Glutamatergic neuron (in vitro differentiated cells): ENCODE data around the gene ACTL7B. TPM values are rescaled to one million over a fixed set of nuclear protein-coding genes. Genes with fewer than 3 reads are reported as not detected.

Experiments
- DNase-seq: peaks from one replicate; pipeline ENCODE4 v3.0.0; 2022
- H3K27ac Mint-ChIP-seq: one replicate; pipeline ENCODE4 v1.8.0; 2020; ENCODE audit warnings: mild to moderate bottlenecking, mixed read lengths, inconsistent platforms; ENCODE audit not compliant: unreplicated experiment
- H3K27me3 Mint-ChIP-seq: one replicate; pipeline ENCODE4 v1.8.0; 2020; ENCODE audit warnings: mild to moderate bottlenecking, moderate library complexity, mixed read lengths, inconsistent platforms; ENCODE audit not compliant: unreplicated experiment
- H3K36me3 Mint-ChIP-seq: one replicate; pipeline ENCODE4 v1.8.0; 2020; ENCODE audit warnings: mild to moderate bottlenecking, mixed read lengths, inconsistent platforms; ENCODE audit not compliant: unreplicated experiment
- H3K4me1 Mint-ChIP-seq: one replicate; pipeline ENCODE4 v1.8.0; 2020; ENCODE audit warnings: mild to moderate bottlenecking, low read depth, mixed read lengths, inconsistent platforms; ENCODE audit not compliant: unreplicated experiment
- H3K4me3 Mint-ChIP-seq: one replicate; pipeline ENCODE4 v1.8.0; 2020; ENCODE audit warnings: mild to moderate bottlenecking, mixed read lengths, inconsistent platforms; ENCODE audit not compliant: unreplicated experiment
- H3K9me3 Mint-ChIP-seq: one replicate; pipeline ENCODE4 v1.8.0; 2020; ENCODE audit warnings: mild to moderate bottlenecking, moderate library complexity, mixed read lengths, inconsistent platforms; ENCODE audit not compliant: unreplicated experiment
- total RNA-seq: library from RNA; stranded (reverse); fragmentation: NEBNext Ultra II Directional; extraction: Animal tissue kit (Norgen Biotek cat#: 25700); gene quantifications from one replicate; pipeline ENCODE4 v1.2.1, GENCODE V29; 2021; ENCODE audit not compliant: unreplicated experiment
- TF ChIP-seq, protein P1 (sequence below): fragments of 200-600 bp; sonication (generic); IDR thresholded peaks from one replicate; pipeline ENCODE4 v1.5.0; 2021; ENCODE audit not compliant: partially characterized antibody, unreplicated experiment

The ACTL7B gene
- total RNA-seq, 1 donor from 2014 or later: not detected

DNA sequence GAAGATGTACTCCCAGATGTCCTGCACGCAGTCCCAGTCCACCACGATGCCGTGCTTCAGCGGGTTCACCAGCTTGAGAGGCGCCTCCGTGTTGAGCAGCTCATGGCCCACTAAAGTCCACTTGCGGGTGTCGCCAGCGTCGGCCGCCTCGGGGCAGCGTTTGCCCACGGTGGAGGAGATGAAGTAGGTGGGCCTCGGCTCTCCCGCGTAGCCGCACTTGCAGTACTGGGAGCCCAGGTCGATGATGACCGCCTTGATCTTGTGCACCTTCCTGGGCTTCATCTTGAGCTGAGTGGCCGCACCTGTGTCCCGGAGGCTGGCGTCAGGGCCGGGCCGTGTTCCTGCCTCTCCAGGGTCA lies 278 bp downstream of the ACTL7B start:
- no peak for DNase-seq
- TF ChIP-seq, protein P1, sequence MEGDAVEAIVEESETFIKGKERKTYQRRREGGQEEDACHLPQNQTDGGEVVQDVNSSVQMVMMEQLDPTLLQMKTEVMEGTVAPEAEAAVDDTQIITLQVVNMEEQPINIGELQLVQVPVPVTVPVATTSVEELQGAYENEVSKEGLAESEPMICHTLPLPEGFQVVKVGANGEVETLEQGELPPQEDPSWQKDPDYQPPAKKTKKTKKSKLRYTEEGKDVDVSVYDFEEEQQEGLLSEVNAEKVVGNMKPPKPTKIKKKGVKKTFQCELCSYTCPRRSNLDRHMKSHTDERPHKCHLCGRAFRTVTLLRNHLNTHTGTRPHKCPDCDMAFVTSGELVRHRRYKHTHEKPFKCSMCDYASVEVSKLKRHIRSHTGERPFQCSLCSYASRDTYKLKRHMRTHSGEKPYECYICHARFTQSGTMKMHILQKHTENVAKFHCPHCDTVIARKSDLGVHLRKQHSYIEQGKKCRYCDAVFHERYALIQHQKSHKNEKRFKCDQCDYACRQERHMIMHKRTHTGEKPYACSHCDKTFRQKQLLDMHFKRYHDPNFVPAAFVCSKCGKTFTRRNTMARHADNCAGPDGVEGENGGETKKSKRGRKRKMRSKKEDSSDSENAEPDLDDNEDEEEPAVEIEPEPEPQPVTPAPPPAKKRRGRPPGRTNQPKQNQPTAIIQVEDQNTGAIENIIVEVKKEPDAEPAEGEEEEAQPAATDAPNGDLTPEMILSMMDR: no peak
- Mint-ChIP-seq H3K9me3 (no peaks in the 10 kb centered on the region), H3K27ac (no peak overlapping the region), H3K27me3 (no peaks in the 10 kb centered on the region), H3K4me3 (no peak overlapping the region), H3K36me3 (no peaks in the 10 kb centered on the region), H3K4me1 (no peaks in the 10 kb centered on the region)

DNA sequence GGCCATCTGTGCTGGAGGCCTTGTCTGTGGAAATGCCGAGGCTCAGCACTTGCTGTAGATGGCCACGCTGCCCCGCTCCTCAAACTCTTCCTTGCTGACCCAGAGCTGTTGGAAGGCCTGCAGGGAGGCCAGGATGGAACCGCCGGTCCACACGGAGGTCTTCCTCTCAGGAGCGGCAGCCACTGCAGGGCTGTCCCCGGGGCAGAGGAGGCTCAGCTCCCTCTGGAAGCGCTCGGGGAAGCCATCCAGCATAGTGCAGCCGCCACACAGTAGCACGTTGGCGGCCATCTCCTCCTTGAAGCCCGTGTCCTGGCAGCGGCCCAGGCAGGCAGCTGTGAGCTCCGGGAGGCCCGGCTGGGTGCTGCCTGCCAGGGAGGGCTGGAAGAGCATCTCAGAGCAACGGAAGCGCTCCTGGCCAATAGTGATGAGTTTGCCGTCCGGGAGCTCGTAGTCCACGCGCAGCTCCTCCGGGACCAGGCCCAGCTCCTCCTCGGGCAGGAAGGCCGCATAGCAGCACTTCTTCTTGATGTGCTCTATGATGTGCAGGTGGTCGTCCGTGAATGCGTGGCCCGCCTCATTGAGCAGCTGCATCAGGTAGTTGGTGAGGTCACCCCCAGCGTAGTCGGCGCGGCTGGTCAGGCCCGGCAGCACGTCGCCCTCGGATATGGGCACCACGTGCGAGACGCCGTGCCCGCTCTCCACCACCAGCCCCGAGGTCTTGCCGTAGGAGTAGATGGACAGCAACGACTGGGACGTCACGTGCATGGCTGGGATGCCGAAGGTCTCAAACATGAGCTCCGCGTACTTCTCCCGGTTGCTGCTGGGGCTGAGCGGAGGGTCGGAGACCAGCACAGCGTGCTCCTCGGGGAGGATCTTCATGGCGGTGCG lies 901 bp downstream of the ACTL7B start:
- Mint-ChIP-seq H3K27me3 (no peaks in the 10 kb centered on the region), H3K9me3 (no peaks in the 10 kb centered on the region), H3K27ac (no peak overlapping the region), H3K4me1 (no peaks in the 10 kb centered on the region), H3K36me3 (no peaks in the 10 kb centered on the region), H3K4me3 (no peak overlapping the region)
- DNase-seq: no peak
- TF ChIP-seq, protein P1: no peak

DNA sequence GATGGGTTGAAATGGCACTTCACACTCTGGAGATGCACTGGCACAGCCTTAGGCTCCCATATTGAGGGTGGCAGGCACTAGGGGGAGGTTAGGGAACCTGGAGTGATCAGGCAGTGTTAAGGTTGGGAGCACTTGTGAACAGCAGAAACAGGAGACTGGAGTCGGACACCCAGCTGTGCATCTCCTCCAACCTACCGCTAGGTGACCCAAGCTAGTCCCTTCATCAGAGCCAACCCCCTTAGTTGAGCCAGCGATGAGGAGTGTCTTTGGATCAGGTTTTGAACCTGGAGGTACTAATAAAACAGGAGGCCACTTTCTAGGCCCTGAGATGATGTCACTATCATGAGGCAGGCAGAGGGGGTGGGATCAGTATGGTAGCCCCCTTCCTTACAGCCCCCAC lies 1.7 kb downstream of the ACTL7B start:
- Mint-ChIP-seq H3K9me3 (no peaks in the 10 kb centered on the region), H3K27ac (no peak overlapping the region), H3K4me3 (no peak overlapping the region), H3K4me1 (no peaks in the 10 kb centered on the region), H3K27me3 (no peaks in the 10 kb centered on the region), H3K36me3 (no peaks in the 10 kb centered on the region)
- DNase-seq: no peak
- TF ChIP-seq, protein P1: no peak

DNA sequence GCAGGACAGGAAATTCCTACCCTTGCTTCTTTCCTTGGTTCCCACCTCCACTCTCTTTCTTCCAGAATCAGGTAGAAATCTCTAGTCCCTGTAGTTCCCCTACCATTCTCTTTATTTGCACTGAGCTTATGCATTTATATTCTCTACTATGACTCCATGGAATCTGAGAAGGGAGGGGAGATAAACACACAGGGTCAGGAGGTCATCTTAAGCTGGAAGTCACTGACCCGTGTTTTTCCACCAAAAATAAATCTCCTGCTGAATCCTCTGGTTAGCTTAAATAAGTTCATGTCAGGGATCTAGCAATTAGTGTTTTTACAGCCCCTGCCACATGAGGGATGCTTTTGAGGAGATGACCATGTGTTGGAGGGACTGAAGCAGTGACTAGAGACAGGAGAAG lies 3.7 kb downstream of the ACTL7B start:
- TF ChIP-seq, protein P1: no peak
- no peaks in the 10 kb centered on the region for H3K4me1 Mint-ChIP-seq
- H3K9me3 Mint-ChIP-seq: no peaks in the 10 kb centered on the region
- DNase-seq: no peak
- no peaks in the 10 kb centered on the region for H3K27me3 Mint-ChIP-seq
- H3K4me3 Mint-ChIP-seq: no peak overlapping the region
- H3K27ac Mint-ChIP-seq: no peak overlapping the region
- H3K36me3 Mint-ChIP-seq: no peaks in the 10 kb centered on the region

DNA sequence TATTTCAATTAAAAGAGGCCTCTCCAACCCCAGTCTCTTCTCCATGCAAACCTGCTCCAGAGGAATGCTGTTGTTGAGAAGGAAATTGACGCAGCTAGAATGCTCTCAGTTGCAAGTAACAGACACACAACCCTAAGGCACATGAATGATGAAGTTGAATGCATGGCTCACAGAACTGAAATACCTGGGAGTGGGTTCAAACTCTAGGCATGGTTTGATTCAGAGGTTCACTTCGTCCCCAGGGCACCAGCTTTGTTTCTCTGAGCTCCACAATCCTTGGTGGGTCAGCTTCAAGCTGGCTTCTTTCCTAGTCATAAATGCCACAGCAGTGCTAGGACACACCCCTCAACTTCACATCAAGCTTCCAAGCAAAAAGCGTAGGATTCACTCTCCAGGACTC lies 4.6 kb downstream of the ACTL7B start:
- Mint-ChIP-seq H3K4me3 (no peak overlapping the region), H3K36me3 (no peaks in the 10 kb centered on the region), H3K27ac (no peak overlapping the region), H3K9me3 (no peaks in the 10 kb centered on the region), H3K4me1 (no peaks in the 10 kb centered on the region), H3K27me3 (no peaks in the 10 kb centered on the region)
- no peak for DNase-seq
- TF ChIP-seq, protein P1: no peak
